Osteocyte (in vitro differentiated cells): ENCODE results near the gene SPOUT1. TPM values are rescaled to one million over a fixed set of nuclear protein-coding genes. Genes with fewer than 3 reads are reported as not detected.
"Not testable (repeated sequence)": the region's sequence is repeated elsewhere in the genome, so short reads cannot be mapped to it uniquely, and the experiment has no call there.

Source experiments
- DNase-seq: peaks from one replicate; pipeline ENCODE4 v3.0.0; 2021; ENCODE audit warnings: mixed read lengths; ENCODE audit not compliant: unreplicated experiment; ENCODE audit errors: extremely low spot score
- H3K27ac Mint-ChIP-seq: one replicate; pipeline ENCODE4 v1.8.0; 2021; ENCODE audit warnings: mild to moderate bottlenecking, mixed read lengths; ENCODE audit not compliant: unreplicated experiment
- H3K27me3 Mint-ChIP-seq: one replicate; pipeline ENCODE4 v1.8.0; 2021; ENCODE audit warnings: mixed read lengths; ENCODE audit not compliant: unreplicated experiment
- H3K36me3 Mint-ChIP-seq: one replicate; pipeline ENCODE4 v1.8.0; 2021; ENCODE audit warnings: mixed read lengths; ENCODE audit not compliant: unreplicated experiment
- H3K4me1 Mint-ChIP-seq: one replicate; pipeline ENCODE4 v1.8.0; 2021; ENCODE audit warnings: mixed read lengths; ENCODE audit not compliant: unreplicated experiment
- H3K4me3 Mint-ChIP-seq: one replicate; pipeline ENCODE4 v1.8.0; 2021; ENCODE audit warnings: mild to moderate bottlenecking, moderate library complexity, mixed read lengths; ENCODE audit not compliant: unreplicated experiment
- H3K9me3 Mint-ChIP-seq: one replicate; pipeline ENCODE4 v1.8.0; 2021; ENCODE audit warnings: mixed read lengths; ENCODE audit not compliant: unreplicated experiment
- total RNA-seq: library from RNA; stranded (reverse); gene quantifications from 2 replicates; pipeline ENCODE4 v1.2.1, GENCODE V29; 2021
- TF ChIP-seq, protein P1 (sequence below): fragments of 200-600 bp; sonication (generic); IDR thresholded peaks from 2 replicates; pipeline ENCODE4 v1.5.0; 2021; ENCODE audit warnings: antibody characterized with exemption, mild to moderate bottlenecking, moderate library complexity

SPOUT1 gene
- total RNA-seq, 1 donor from 2014 or later = 34.8 TPM

DNA sequence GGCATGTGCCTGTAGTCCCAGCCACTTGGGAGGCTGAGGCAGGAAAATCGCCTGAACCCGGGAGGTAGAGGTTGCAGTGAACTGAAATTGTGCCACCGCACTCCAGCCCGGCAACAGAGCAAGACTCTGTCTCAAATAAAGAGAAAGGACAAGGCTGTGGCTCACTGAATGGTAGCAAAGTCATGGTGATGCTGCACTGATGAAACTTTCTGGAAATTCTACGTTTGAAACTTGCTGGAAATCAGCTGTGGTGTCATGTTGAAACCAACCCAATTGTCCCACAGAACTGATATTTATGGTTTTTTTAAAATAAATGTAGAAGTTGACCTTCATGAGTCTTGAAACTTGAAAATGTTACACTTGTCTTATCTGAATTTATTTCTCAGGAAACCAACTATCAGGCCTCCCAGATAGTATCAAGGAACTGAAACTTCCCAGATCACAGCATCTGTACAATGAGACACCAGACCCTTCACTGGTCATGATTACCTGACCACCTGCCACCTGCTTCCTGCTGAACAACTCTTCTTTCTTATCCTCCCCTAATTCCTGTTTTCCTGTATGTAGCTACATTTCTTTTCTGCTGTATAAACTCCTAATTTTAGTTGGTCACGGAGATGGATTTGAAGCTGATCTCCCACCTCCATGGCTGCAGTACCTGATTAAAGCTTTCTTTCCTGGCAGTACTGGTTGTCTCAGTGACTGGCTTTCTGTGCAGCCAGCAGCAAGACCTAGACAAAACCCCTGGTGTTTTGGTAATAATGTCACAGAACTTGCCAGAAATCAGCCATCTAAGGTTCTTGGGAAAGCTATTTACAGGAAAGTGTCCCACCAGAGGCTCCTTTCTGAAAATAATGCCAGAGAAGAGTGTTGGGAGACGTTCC is 48.2 kb downstream of the SPOUT1 start:
- DNase-seq = no peak
- Mint-ChIP-seq H3K27ac (no peak overlapping the region), H3K4me3 (no peak overlapping the region), H3K9me3 (peaks cover 5% of the 10 kb centered on the region), H3K27me3 (no peaks in the 10 kb centered on the region), H3K36me3 (no peaks in the 10 kb centered on the region), H3K4me1 (peaks cover 10% of the 10 kb centered on the region)
- TF ChIP-seq, protein P1, sequence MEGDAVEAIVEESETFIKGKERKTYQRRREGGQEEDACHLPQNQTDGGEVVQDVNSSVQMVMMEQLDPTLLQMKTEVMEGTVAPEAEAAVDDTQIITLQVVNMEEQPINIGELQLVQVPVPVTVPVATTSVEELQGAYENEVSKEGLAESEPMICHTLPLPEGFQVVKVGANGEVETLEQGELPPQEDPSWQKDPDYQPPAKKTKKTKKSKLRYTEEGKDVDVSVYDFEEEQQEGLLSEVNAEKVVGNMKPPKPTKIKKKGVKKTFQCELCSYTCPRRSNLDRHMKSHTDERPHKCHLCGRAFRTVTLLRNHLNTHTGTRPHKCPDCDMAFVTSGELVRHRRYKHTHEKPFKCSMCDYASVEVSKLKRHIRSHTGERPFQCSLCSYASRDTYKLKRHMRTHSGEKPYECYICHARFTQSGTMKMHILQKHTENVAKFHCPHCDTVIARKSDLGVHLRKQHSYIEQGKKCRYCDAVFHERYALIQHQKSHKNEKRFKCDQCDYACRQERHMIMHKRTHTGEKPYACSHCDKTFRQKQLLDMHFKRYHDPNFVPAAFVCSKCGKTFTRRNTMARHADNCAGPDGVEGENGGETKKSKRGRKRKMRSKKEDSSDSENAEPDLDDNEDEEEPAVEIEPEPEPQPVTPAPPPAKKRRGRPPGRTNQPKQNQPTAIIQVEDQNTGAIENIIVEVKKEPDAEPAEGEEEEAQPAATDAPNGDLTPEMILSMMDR = no peak

DNA sequence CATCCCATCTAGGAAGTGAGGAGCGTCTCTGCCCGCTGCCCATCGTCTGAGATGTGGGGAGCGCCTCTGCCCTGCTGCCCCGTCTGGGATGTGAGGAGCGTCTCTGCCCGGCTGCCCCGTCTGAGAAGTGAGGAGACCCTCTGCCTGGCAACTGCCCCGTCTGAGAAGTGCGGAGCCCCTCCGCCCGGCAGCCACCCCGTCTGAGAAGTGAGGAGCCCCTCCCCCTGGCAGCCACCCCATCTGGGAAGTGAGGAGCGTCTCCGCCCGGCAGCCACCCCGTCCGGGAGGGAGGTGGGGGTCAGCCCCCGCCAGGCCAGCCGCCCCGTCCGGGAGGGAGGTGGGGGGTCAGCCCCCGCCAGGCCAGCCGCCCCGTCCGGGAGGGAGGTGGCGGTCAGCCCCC is 49.5 kb downstream of the SPOUT1 start:
- not testable (repeated sequence) for H3K4me1 Mint-ChIP-seq, H3K27ac Mint-ChIP-seq, H3K27me3 Mint-ChIP-seq, H3K36me3 Mint-ChIP-seq, DNase-seq, H3K4me3 Mint-ChIP-seq, H3K9me3 Mint-ChIP-seq

DNA sequence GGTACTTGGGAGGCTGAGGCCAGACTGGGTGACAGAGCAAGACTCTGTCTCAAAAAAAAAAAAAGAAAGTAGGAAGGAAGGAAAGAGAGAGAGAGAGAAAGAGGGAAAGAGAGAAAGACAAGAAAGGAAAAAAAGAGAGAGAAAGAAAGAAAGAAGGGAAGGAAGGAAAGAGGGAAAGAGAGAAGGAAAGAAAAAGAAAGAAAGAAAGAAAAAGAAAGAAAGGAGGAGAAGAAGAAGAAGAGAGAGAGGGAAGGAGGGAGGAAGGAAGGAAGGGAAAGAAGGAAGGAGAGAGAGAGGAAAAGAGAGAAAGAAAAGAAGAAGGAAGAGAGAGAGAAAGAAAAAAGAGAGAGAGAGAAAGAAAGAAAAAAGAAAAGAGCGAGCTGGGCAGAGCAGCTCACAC is 54.8 kb downstream of the SPOUT1 start:
- Mint-ChIP-seq H3K9me3 (no peaks in the 10 kb centered on the region), H3K4me3 (no peak overlapping the region), H3K36me3 (peaks cover 2% of the 10 kb centered on the region), H3K4me1 (peaks cover 19% of the 10 kb centered on the region), H3K27me3 (no peaks in the 10 kb centered on the region), H3K27ac (no peak overlapping the region)
- DNase-seq = no peak
- TF ChIP-seq, protein P1 = no peak

DNA sequence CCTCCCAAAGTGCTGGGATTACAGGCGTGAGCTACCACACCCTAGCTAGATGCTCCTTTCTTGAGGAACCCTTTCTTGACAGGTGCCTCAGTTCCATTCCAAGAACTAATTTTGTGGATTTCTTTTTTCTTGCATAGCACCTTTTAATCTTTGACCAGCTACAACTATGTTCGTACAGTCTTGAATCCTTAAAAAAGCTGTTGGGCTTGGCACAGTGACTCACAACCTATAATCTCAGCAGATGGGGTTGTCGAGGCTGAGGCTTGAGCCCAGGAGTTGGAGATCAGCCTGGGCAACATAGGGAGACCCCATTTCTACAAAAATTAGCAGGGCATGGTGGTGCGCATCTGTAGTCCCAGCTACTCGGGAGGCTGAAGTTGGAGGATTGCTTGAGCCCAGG is 56.5 kb downstream of the SPOUT1 start:
- Mint-ChIP-seq H3K27ac (no peak overlapping the region), H3K4me1 (peaks cover 25% of the 10 kb centered on the region), H3K36me3 (peaks cover 2% of the 10 kb centered on the region), H3K27me3 (no peaks in the 10 kb centered on the region), H3K4me3 (no peak overlapping the region), H3K9me3 (no peaks in the 10 kb centered on the region)
- DNase-seq = no peak
- TF ChIP-seq, protein P1 = no peak

- no peaks in the 10 kb centered on the region for H3K27me3 Mint-ChIP-seq
- H3K27ac Mint-ChIP-seq = peak within 1 kb of the TSS; percentile 94
- DNase-seq = peak; percentile 96
- peaks cover 6% of the 10 kb centered on the region for H3K36me3 Mint-ChIP-seq
- H3K4me3 Mint-ChIP-seq = peak within 1 kb of the TSS; percentile 96
- H3K9me3 Mint-ChIP-seq = no peaks in the 10 kb centered on the region
- TF ChIP-seq, protein P1 = no peak
- peaks cover 25% of the 10 kb centered on the region for H3K4me1 Mint-ChIP-seq
These were observed 57.7 kb downstream of the SPOUT1 start, which contains the start of gene ZER1 for GRCh38 chr9:128771745-128772519. Gene ZER1 (minus strand): TSS chr9:128771927. CDS start chr9:128755565, 16,362 bp downstream.
